Stimulated activated naive CD4-positive, alpha-beta T cell treated with Interleukin-2 at 50 U/mL for 16 hours (primary cell): ENCODE measurements around the gene SFTPB.

Experiments used
- DNase-seq: peaks from one replicate; lab custom pipeline; 2025; lab: John Stamatoyannopoulos, UW

Gene SFTPB

DNA sequence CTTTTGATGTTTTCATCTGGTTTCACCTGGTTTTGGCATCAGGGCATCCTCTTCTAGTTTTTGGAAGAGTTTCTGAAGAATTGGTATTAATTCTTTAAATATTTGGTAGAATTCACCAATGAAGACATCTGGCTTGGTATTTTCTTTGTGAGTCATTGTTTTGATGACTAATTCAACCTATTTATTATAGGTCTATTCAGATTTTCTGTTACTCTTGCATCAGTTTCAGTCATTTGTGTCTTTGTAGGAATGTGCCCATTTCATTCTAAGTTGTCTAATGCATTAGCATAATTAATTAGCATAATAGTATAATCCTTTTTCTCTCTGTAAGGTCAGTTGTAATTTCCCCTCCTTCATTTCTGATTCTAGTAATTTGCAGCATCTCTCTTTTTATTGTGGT lies 34.2 kb upstream of the SFTPB start:
- DNase-seq, result no peak

DNA sequence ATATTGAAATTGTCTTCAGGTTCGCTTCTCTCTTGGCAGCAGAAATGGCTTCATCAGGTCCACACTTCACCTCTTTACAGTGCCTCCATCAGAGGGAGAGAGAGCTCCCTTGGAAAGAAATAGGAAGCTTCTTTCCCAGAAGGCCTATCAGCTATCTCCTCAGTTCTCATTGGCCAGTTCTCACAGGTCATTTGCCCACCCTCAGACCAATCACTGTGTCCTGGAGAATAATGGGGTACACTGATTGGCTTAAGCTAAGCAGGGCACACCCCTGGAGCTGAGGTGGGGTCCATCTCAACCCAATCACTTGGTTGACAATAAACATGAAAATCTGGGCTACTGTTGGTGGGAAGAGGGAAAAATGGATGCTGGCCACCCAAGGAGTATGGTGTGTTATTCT lies 31.3 kb upstream of the SFTPB start:
- DNase-seq, result no peak

DNA sequence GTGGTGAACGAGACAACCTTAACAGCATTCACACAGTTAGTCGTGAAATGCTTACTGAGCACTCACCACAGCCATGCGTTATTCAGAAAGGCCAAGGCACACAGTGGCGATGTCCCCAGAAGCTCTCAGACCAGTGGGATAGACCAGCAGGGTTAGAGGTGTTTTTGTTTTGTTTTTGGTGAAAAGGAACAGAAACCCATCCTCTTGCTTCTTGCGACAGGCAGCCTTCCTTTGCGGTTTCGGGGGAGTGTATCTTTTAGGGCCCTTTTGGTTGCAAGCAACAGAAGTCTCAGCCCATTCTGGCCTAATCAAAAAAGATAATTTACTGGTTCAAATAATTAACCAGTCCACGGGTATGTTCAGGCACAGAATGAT lies 30.9 kb upstream of the SFTPB start:
- no peak for DNase-seq

DNA sequence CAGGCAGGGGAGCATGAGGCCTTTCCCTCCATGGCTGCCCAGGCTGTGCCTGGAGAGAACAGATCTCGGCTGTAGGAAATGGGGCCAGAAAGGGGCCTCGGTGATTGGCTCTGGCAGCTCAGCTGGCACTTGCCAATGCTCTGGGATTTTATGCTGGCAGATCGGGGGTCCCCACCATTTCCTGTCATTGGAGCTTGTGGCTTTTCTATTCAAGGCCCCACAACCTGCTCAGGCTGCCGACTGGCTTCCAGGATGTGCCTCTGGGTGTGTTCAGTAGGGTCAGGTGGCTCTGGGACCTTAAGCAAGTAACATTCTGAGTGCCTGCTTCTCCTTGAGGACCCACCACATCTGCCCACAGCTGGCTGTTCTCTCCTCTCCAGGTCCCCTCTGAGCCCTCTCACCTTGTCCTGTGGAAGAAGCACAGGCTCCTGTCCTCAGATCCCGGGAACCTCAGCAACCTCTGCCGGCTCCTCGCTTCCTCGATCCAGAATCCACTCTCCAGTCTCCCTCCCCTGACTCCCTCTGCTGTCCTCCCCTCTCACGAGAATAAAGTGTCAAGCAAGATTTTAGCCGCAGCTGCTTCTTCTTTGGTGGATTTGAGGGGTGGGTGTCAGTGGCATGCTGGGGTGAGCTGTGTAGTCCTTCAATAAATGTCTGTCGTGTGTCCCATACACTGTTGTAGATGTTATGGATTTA lies 30.3 kb upstream of the SFTPB start:
- no peak for DNase-seq

DNA sequence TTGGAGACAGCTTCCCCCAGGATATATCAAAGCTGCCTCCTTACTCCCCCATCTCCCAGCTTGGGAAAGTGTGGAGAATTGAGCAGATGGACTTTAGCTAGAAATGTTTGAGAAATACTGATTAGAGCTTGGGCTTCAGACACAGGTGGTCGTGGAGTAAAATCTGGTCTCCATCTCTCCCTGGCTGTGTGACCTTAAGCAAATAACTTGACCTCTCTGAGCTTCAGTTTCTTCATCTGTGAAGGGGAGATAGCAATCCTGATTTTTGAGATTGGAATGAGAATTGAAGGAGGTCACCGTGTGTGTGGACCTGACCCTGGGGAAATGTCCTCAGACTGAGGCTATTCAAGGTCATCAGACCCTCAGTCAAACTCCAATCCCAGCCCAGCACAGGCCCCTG lies 29.7 kb upstream of the SFTPB start:
- DNase-seq, result no peak

DNA sequence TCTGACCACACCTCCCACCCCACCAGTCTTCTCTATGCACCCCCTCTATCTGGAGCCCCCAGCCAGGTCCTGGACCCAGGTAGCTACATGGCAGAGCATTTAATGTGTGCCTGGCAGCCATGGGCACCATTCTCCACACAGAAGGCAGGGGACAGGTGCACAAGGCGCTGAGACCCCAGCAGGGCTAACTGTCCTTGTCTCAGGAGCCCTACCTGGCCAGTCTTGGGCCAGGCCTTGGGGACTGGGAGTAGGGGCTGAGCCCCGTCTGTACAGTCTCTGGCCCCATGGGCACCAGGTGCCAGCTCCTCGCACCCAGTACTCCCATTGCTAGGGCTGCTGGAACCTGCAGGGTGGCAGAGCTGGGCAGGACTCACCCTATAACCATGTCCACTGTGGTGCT lies 29.1 kb upstream of the SFTPB start:
- DNase-seq, result no peak

DNA sequence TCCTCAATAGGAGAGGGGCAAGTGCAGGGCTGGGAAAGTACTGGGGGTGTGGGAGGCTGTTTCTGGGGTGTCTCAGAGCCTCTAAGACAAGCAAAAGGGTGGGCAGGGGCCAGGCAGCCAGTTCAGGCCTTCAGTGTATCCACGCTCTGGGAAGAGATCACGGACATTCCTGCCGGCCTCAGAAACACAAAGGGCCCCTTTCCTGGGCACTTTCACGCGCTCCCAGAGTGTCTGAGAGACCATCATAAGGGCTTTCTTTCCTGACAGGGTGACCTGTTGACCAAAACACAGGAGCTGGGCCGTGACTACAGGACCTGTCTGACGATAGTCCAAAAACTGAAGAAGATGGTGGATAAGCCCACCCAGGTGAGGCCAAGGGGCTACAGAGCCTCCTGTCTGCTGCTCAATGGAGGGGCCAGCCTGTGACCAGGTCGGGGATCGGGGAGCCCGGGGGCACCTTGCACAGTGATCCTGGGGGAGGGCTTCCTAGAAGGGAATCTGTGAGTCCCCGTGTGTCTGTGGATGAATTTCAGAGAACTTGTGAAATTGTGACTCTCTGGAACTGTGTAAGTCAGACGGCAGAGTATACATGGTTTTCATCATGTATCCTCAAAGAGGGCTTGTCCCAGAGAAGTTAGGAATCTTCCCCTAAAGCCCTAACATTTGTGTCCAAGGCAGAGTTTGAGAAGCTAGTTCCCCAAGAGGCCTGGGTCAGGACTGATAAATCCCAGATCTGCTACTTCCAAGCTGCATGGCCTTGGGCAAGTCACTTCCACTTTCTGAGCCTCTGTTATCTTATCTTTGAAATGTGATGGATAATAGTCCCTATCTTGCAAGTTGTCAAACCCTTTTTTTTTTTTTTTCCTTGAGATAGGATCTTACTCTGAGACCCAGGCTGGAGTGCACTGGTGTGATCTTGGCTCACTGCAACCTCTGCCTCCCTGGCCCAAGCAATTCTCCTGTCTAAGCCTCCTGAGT lies 28.0 kb upstream of the SFTPB start:
- DNase-seq, result no peak

DNA sequence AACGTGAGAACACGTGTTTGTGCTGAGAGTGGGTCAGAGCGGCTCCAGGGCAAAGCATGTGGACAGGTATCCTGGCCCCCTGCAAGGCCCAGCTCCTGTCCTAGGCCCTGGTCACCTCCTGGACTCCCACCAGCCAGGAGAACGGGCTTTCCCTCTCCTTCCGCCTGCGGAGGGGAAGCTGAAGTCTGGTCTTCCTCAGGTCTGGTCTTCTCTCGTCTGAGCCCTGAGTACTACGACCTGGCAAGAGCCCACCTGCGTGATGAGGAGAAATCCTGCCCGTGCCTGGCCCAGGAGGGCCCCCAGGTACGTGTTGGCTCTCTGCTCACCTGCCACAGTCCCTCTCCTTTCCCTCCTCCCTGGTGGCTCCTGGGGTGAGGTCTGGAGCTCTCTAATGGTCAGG lies 27.1 kb upstream of the SFTPB start:
- DNase-seq, result no peak

DNA sequence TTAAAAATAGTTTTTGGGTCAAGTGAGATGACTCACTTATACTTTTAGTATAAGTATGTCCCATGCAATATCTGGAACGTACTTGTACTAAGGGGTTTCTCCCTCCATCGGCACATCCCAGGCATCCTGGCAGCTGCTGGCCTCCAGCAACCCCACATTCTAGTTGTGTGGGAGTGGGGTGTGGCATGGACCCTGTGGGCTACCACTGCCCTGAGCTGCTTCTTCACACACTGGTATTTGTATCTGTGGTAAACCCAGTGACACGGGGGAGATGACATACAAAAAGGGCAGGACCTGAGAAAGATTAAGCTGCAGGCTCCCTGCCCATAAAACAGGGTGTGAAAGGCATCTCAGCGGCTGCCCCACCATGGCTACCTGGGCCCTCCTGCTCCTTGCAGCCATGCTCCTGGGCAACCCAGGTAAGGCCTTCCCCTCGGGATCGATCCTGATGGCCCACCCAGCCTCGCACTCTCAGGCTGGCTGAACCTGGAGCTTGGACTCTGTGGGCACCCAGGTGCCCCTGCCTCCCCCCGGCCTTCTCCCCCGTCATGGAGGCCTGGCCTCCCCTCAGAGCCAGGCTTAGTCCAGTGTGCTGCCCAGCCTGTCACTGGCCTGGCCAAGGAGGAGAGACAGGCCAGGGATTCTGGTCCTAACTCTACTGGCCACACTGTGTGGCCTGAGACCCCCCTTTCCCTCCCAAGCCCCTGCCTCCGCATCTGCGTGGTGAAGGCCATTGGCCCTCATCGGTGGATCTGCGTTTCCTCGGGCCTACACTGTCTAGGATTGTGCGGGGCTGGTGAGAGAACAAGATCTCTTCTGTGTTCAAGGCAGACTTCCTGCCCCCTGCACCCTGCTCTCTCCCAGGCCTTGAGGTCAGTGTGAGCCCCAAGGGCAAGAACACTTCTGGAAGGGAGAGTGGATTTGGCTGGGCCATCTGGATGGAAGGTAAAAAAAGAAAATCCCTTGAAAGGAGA lies 26.3 kb upstream of the SFTPB start, which contains the start of gene GNLY:
Gene GNLY (plus strand): TSS at position 307 of the 974 bp plus-strand sequence. CDS start 61 bp downstream, at position 368.
- no peak for DNase-seq

DNA sequence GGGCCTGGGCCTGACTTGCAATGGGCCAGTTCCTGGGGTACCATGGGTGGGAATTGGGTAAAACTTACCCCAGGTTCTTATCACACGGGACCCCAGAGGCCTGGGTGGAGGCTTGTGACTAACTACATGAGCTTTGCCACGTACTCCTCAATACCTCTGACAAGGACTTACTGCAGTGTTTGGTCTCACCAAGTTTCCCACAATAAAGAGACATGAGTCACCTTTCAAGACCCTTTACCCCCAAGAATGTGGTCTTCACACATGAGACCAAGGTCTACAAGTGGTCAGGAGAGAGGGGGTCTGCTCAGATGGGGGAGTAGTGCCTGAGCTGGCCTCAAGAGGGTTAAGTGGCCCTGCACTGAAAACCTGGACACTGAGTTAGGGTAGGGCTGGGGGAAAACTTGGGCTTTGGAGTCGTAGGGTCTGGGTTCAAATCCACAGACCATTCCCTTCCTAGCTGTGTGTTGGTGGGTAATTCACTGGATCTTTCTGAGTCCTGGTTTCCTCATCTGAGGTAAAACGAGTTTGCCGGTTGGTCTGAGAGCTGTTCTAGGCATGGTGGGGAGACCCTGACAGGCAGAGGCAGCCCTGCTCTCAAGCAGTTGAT lies 24.1 kb upstream of the SFTPB start:
- DNase-seq, result no peak

DNA sequence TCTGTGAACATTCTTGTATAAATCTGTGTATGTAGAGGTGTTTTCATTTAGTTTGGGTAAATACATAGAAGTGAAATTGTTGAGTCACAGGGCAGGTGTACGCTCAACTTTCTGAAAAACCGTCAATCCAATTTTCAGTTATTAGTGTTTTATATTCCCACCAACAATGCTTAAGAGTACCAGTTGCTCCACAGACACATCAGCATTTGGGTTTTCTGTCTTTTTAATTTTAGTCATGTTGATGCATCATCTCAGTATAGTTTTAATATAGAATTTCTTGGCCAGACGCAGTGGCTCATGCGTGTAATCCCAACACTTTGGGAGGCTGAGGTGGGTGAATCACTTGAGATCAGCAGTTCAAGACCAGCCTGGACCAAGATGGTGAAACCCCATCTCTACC lies 22.9 kb upstream of the SFTPB start:
- no peak for DNase-seq

DNA sequence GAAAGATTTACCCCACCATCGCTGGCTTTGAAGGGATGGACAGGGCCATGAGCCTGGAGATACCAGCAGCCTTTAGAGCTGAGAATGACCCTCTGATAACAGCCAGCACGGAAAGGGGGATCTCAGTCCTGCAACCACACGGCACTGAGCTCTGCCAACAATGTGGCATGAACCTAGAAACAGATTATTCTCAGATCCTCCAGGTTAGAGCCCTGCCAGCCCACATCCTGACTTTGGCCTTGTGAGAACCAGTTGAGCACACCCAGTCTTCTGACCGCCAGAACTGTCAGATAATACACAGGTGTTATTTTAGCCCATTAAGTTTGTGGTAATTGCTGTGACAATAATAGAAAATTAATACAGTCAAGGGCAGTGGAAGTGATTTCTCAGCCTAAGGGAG lies 16.8 kb upstream of the SFTPB start:
- DNase-seq, result no peak

DNA sequence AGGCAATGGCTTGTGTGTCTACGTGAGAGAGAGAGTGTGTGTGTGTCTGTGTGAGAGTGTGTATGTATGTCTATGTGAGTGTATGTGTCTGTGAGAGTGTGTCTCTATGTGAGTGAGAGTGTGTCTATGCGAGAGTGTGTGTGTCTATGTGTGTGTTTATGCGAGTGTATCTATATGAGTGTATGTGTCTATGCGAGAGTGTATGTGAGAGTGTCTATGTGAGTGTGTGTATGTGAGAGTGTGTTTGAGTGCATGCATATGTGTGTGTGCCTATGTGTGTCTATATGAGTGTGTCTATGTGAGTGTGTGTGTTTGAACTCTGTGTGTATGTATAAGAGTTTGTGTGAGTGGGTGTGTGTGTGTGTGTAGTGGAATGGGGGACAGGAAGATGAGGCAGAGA lies 16.4 kb upstream of the SFTPB start:
- DNase-seq, result no peak

DNA sequence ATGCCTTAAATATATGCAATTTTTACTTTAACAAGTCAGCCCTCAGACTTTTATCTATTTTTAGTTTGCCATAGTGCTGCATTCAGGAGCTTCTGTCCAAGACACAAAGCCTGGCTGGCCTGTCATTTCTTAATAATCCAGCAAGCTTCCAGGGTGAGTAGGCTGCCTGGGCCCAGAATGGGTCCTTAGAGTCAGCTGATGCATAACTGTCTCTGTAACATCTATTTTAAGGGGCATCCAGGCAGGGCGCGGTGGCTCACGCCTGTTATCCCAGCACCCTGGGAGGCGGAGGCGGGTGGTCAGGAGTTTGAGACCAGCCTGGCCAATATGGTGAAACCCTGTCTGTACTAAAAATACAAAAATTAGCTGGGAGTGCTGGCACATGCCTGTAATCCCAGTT lies 14.4 kb upstream of the SFTPB start:
- no peak for DNase-seq

DNA sequence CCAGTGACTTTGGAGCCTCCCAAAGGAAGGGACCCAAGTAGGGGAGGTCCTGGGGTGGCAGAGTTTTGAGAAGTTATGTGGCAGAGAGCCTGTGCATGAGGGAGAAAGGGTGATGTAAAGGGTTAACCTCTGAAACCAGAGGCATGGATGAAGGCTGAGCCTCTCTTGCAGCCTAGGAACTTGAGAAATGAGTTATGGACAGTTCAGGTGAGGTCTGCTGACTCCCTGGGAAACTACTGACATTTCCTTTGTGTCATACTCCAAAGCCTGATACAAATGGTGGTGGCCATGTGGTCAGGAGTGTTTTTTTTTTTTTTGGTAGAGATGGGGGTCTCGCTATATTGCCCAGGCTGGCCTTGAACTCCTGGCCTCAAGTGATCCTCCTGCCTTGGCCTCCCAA lies 13.8 kb upstream of the SFTPB start:
- DNase-seq, result no peak

DNA sequence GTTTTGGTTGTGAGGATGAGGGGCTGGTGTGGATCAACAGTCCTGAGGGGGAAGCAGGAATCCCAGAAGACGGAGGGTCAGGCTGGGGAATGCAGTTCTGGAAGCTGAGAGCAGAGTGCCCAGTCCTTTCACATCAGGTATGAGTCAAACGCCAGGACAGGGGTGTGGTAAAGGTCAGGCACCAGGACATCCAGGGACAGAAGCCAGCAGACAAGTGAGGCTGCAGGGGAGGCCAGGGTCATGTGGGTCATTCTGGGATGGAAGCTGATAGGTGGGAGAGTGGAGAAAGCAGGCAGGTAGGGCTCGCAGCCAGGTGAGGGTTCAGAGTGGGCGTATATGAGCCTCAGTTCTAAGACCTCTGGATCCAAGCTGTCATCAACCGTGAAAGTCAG lies 13.4 kb upstream of the SFTPB start:
- DNase-seq, result no peak

DNA sequence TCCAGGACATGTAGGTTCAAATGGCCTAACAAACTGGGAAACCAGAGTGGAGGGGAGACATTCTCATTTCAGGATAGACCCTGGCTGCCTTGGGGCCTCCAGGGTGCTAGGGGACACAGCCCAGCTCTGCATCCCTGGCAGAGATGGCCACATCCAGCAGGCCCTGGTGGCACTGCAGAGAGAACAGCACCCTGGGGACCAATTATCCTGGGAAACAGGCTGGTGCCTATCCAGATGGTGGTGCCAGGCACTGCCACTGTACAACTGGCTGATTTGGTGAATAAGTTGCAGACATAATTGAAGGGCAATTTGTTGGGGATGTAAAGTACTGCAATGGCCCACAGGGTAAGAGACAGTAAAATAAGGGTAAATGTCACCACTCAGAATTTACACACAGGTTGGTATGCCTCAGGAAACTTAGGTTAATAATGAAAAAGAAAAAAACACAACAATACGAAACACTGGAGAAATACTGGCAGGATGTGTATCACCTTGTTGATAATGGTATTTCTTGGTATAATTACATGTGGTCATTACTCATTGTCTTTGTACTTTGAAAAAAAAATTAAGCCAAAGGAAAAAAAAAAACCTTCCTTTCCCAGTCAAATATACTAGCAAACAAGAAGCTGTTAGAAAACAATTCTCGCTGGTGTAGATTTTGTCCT lies 12.8 kb upstream of the SFTPB start:
- no peak for DNase-seq

DNA sequence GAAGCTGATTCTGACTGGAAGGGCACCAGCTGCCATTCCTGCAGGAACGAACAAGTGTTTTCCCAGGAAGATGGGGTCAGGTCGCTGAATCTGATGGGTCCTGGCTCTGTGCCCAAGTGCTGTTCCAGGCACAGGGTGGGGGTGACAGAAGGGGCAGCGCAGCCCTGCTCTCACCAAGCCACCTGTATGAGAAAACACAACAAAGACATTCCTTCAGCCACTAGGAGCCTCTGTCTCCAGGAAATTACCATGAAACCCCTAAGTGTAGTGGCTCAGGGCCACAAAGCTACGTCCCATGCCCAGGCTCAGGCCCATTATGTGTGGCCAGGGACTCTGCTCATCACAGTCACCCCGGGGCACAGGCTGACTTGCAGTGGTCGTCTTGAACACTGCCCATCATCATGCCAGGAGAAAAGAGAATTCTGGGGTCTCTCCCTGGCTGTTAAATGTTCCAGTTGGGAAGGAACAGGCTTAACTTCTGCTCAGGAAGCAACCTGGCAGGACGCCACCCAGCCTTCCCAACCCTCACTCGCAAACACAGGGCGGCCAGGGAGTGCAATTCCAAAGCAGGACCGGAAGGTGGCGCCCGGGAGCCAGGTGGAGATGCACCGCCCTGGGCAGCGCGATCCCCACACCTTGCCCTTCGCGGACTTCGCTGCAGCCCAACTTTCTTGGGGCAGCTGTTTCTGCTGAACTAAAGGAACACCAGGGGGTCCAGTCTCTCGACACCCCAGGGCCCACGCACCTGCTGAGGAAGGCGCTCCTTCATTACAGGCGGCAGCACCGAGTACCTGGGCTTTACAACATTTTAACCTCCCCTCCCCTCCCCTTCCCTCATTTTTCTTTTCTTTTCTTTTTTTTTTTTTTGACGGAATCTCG lies 11.0 kb upstream of the SFTPB start:
- peak; percentile 49 for DNase-seq

DNA sequence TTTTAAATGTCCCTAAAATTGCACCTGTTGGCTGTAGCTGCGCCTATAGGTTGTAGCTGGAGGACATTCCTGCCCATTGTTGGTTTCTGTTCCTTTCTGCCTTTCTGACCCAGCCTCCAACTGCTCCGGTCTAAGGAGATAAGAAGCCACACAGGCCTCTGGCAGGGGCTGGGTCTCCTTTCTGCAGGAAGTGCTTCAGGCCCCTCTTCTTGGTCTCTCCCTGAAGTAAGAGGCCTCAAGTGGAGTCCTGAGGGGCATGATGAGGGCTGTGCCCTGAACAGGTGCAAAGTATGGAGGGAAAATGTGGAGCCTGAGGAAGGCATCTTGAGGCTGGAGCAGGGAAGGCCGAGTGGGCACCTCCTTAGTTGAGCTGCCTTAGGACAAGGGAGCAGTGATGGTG lies 10.4 kb upstream of the SFTPB start:
- DNase-seq, result no peak

DNA sequence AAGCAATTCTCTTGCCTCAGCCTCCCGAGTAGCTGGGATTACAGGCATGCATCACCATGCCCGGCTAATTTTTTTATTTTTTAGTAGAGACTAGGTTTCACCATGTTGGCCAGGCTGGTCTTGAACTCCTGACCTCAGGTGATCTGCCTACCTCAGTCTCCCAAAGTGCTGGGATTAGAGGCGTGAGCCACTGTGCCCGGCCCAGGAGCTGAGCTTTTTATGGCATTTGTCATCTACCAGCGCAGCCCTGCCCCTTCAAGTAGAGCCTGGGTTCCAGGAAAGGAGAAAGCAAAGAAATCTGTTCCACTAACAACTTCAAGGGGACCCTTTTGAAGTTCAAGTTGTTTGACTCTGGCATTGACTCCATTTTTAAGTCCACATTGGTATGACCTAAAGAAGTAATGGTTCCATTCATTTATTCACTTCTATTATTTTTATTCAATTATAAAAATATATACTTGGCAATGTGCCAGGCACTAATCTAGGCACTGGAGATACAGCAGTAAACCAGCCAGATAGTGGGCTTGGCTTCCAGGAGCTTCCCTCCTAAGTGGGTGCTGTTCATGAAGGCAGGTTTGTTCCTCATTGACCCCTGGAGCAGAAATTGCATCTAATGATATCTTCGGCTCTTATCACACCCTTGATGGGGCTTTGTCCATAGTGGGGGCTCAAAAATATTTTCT lies 8.0 kb upstream of the SFTPB start:
- DNase-seq, result no peak
